8988T (cell line): Measurements from ENCODE around the gene MAGIX.

Experiments used
- DNase-seq: peaks from one replicate; pipeline ENCODE4 v3.0.0; 2011

The MAGIX gene

DNA sequence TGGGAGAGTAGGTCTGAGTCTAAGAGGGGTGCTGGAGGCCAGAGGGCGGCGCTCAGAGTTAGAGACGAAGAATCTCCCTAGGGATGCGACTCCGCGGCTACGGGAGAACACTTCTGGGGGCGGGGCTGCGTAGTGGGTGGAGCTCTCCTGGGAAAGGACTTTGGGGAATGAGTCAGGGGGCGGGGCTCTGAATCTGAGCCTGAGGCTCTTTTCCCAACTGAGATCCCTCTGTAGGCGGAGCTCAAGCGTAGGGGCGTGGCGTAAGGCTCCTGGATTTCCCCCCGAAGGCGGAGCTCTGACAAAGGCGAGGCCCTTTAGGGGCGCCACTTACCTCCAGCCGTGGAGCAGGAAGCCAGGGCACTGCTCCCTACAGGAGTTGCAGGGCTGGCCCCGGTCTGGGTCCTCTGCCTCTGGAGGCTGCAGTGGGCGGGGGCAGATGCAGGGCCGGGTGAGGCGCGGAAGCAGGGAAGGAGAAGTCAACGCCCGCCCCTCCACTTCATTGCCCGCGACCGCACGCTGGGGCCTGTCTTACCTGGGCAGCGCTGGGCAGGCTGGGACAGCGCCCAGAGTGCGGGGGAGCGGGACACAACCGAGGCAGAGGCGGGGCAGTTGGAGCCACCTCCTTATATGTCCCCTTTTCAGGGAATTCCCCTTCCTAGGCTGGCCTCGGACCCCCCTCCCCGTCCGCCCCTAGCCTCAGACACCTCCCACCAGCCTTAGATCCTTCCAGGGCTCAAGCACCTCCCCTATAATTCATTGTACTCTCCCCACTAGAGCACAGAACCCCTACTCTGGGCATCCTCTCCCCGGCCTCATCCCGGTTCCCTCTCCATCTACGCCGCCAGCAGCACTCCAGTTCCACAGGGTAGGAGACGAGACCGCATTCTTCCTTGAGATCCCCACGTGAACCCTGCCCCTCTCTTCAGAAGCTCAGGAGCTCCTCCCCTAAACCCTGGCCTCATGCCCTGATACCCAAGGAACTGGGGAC is 22.0 kb downstream of the MAGIX start:
- peak; percentile 70 for DNase-seq

DNA sequence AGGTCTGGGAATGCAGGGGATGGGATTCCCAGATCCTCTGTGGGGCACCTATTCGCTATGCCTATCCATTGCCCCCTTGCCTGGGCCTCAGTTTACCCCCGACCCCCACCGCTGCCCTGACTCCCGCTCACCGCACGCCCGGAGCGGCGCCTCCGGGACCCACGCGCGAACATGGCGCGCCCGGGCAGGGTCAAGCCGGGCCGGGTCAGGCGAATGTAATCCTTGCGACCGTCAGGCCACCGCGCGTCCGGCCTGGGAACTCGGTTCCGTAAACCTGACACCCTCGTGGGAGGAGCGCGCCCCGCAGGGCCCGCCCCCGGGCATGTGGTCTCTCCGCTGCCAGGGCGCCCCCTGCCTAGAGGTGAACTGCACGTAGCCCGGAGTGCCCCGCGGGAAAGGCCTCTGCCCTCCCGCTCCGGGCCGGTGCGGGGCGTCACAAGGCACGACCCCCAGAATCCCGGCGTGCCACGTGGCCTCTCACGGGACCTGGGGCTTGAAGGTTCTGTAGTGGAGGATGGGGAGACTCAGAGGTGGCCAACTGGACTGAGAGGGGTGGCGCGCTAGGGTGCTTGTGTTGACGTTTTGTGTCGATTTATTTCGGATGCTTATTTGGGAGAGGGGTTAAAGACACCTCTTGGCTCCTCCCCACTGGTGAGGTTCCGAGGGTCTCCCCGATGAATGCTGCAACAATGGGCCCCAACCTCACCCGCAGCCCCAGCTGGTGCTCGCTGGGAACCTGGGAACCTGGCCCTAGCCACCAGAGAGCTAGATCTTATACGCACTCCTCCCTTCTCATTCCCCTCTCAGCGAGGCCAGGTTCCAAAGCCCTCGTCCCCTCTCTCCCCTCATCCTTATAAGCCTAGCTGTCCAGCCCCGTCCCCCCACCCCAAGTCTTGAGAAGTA is 23.8 kb downstream of the MAGIX start, which contains the start of gene PRICKLE3:
Gene PRICKLE3, minus strand, starts transcription at position 249 of the 903 bp plus-strand sequence. Its CDS starts 76 bp downstream, at position 173.
- peak; percentile 67 for DNase-seq

DNA sequence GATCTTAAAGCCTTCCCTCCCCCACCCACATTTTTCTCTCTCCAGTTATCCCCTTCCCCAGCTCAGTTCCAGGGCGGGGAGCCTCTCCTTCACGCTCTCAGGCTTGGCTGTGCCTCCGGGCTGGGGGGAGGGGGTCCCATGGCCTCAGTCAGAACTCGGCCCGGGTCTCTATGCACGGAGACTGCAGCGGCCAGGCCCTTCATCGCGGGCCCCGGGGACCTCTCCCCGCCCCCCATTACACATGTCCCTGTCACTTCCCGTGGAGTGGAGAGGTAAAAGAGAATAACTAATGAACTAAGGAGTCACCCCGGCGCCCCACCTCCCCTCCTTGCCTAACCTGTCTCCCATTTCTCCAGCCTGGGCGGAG is 24.5 kb downstream of the MAGIX start:
- DNase-seq: no peak

DNA sequence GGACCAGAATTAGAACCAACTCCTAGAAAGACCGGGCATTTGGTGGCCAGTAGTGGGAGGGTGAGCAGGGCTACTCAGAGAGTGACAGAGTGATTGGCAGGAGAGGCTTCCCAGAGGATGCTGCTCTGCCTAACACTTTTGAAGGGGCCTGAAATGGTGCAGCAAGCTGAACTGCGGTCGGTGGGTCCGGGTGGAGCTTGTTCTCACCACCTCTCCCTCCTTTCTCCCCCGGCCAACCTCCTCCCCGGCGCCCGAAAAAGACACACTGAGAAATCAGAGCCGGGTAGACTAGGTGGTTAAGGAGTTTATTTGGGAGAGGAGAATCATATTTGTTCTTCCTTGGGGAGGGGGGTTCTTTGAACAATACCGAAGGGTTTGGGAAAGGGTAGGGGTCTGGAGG is 25.0 kb downstream of the MAGIX start:
- no peak for DNase-seq

DNA sequence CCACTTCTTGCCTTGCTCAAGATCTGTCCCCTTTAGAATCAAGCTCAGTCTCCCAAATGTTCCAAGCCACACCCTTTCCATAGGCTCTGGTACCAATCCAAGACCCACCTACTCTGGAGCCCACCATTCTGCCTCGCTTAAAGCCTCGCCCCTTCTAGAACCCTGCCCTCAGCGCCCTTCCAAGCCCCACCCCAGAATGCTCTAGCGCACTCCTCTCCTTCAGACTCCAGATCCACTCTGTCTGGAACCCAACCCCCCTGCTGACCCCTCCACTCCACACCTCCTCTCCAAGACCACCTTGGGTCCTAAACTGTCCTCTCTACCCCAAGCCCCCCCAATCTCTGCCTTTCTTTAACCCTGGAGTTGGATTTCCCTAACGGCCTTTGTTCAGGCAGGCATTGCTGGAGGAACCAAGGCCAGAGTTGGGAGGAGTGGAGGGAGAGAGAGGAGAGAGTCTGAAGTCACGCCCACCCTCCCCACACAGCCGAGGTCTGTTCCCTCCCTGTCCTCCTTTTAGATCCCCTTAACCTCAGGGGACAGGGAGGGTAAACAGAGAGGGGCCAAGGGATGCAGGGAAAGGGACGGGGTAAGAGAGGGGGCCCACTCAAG is 26.0 kb downstream of the MAGIX start:
- no peak for DNase-seq

DNA sequence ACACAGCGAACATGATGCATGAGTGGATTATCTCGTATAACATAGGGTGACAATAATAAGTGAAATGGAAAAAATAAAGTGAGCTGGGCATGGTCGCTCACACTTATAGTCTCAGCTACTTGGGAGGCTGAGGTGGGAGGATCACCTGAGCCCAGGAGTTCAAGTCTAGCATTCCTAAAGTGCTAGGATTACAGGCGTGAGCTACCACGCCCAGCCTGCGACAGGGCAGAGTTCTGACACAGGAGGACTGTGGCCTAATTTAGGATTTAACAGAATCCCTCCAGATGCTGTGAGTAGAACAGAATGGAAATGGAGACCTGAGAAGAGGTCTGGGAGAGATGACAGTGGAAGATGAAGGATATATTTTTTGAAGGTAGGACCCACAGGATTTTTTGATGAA is 27.0 kb downstream of the MAGIX start:
- no peak for DNase-seq

DNA sequence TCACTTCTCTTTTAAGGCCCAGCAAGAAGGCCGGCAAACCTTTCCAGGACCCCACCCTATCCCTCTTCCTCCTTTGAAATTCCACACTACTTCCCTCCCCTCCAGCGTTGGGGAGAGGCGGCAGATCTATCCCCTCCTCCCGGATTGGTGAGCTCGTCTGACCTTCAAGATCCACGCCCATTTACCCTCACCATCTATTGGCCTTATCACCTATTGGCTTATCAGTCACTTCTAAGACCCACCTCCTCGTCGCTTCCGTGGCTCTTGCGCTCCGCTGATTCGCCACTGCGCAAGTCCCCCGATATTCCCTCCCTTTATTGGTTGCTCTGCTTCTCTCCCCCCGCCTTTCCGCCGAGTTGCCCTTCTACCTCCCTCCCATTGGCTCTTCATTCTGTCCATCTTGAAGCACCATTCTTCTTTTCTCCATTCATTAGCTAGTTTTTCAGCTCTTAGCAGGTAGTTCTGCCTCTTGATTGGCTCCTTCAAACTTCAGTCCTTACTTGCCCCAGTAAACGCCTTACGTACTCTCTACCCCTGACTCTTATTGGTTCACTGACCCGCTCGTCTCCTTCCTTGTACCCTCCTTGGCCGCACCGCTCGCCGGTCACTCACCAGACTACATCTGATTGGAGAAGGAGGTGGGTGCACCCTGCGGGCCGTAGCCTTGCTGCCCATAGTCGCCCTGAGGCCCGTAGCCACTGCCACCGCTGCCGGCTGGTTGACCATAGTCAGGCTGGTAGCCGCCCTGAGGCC is 28.4 kb downstream of the MAGIX start:
- peak; percentile 77 for DNase-seq

DNA sequence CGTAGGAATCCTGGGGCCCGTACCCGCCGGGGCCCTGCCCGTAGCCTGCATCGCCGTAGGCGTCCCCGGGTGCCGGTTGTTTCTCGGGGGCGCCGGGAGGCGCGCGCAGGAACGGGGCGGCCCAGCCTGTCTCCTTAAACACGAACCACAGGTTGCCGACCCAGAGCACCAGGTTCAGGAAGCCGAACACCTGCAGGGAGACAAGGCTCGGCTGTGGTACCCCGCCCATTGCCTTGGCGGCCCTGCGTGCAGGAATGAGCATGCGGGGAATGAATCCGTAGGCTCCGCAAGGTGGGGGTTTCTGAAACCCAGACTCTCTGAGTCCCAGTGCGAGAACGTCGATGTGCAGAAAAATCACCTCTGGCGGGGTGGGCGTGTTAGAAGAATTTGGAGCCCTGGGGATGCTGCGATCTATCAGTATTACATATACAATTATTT is 29.0 kb downstream of the MAGIX start:
- no peak for DNase-seq

DNA sequence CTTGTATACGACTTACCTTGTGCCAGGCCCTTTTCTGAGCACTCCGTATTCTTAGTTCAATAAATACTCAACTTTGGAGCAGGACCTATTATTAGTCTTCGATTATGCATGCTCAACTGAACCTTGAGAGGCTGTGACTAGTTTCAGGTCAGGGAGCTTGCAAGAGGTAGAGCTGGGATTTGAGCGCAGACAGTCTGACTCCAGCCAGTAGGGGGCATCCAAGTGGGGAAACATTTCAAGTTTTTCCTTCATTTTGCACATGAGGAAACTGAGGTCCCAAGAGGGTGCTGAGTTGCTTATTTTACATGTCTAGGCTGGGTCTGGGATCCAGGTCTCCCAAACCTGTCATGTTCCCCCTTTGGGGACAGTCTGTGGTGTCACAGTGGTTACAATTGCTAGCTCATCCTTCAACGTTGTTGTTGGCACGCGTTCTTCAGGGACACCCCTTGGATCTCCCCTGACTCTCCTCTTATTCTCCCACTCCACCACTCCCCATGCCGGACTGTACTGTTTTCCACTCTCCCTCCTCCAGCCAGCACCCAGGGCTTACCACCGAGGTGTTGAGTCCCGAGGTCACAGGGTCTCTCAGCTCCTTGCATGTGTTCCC is 30.3 kb downstream of the MAGIX start:
- DNase-seq: no peak

DNA sequence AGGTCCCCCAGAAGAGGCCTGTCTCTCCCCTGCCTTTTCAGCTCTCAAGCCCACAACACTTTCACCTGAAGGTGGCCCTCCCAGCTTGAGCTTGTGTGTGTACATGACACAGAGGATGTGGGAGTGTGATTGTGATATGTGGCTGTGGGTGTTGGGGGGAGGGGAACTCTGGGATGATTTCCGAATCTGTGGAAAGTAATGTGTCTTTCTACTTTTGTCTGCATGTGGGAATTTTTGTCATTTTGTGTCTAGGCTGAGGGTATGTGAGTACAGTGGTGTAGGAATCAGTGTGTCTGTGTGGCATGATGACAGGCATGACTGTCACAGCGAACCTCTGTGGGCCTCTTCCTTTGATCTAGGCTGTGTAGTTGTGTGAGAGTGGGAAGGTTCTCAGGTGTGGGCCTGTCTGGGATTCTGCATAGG is 31.0 kb downstream of the MAGIX start:
- no peak for DNase-seq

DNA sequence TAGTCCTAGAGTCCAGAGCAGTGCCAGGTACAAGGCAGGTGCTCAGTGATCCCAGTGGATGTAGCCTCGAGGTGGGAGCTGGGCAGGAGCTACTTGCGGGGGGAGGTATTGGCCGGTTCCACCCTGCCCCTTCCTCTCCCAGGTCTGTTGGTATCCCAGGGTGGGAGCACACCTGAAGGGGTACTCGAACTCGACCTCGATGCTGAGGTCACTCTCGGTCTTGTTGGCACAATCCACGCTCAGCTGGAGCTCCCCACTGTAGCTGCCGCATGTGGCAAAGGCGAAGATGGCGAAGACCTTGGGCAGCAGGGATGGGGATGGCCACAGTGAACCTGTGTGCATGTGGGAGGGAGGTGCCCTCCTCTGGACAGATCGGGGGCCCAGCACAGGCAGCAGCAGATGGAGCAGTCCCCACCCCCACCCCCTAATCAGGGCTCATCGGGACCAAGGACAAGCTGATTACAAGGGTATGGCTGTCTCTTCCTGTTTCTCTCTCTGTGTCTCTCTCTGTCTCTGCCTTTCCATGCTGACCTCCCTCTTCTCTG is 35.1 kb downstream of the MAGIX start:
- DNase-seq: no peak

DNA sequence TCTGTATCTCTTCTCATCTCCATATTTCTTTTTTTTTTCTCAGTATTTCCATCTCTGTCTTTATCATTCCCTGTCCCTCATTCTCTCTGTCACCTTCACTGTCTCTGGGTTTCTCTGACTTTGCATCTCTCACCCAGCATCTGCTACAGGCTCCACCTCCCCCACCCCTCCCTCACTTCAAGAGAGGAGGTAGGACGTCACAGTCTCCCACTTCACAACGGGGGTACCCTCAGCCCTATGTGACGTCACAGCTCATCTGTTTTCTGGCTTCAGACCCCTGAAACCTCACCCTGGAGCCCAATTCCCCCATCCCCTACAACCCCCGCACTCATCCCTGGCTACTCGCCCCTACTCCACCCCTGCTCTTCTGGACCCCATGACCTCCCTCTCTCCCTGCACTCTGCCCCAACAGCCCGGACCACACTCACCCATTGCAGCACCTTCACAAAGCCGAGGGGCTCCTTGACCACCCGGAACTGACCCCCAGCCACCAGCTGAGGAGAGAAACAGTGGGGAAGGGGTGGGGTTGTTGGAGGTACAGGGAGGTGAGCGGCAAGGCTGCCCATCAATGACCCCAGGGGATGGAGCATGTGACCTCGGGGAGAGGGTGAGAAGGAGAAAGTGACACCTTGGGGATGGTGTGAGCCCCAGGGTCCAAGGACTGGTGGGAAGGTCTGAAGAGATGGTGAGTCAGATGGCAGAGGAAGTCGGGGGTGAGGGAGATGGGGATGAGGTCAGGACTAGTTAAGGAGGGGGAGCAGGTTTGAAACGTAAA is 36.2 kb downstream of the MAGIX start:
- no peak for DNase-seq

DNA sequence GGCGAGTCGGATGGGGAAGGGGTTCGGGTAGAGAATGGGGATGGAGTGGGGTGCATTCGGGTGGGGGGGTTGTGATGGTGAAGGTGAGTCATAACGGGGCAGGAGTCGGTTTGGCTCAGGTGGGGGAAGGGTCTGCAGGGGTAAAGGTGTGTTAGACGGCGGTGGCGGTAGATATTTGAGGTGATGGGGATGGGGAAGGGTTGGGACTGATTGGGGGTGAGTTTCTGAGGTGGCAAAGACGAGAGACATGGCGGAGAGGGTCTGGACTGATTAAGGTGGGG is 36.7 kb downstream of the MAGIX start:
- DNase-seq: no peak

DNA sequence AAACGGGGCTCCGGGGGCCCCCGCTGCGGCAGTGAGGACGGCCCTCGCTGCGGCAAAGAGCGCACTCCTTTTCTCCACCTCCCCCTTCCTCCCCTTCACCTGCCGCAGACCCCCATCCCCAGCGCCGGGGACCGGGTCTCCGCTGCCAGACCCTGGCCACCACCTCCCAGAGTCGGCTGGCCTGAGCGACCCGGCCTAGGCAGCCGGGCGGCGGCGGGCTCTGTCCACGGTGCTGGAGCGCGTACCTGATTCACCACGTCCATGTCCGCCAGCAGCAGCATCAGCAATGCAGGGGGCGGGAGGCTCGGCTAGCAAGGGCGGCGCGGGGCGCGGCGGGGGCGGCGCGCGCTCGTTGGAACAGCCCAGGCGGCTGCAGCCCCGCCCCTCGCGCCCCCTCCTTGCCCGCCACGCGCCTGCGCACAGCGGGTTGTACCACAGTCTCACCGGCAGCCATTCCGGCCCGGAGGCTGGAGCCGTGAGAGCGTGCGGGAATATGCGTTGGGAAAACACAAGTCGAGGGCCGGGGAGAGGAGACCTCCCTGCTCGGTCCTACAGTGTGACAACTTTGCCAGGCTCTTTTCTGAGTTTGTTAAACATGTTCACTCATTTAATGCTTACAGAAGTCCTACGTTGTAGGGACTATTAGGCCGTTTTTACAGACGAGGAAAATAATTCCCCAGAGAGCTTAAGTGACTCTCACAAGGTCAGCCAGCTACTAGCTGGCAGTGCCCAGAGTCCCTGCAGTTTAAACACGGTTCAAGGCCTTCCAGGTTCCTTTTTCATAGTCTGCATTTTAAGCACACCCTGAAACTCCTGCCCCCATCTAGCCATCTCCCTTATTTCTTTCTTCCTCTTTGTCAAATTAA is 37.6 kb downstream of the MAGIX start, which contains the start of gene SYP:
Gene SYP, minus strand, starts transcription at position 288 of the 866 bp plus-strand sequence. Its CDS starts 7 bp downstream, at position 281.
- DNase-seq: peak; percentile 83

DNA sequence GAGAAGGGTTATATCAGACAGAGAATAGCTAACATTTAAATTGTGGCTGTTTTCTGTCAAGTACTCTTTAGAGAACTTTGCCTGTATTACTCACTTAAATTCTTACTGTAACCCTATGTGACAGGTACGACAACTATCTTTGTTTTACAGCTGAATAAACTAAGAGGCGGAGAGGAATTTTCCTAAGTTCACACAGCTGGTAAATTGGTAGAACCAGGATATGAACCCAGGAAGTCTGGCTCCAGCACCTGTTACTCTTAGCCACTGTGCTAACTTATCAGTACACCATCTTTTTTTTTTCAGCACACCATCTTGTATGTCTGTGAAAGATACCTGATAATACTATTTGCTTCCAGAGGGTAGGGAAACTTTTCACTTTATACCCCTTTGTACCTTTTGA is 39.5 kb downstream of the MAGIX start:
- no peak for DNase-seq

DNA sequence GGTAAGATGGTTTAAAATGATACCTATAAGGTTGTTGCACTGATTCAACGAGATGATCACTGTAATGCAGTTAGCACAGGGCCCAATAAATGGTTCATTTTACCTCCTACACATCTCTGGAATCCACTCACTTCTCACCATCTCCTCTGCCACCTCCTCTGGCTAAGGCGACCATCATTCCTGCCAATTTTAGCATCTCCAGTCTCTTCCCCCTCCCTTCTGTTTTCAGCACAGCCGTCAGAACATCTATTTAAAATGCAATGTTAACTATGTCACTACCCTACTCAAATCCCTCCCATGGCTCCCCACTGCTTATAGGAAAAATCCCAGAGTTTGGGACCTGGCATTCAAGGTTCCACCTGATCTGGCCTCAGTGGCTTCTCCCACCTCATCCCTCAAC is 41.0 kb downstream of the MAGIX start:
- DNase-seq: no peak

DNA sequence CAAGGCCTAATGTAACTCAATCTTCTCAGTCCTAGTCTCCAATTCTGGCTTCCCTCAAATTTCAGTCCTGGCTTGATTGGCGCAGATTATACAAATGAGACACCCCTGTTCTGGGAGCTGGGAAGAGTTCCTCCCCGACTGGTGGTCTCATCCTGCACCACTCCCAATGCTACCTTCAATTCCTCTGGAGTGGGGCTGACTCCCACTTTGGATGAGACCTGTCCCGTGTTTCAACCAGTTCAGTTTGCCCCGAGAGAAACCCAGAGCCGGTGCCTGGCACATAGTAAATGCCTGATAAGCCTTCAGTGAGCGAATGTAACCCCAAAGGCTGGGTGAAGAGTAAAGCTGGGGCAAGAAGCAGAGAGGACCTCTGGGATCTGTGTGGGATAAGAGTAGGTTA is 41.5 kb downstream of the MAGIX start:
- no peak for DNase-seq

DNA sequence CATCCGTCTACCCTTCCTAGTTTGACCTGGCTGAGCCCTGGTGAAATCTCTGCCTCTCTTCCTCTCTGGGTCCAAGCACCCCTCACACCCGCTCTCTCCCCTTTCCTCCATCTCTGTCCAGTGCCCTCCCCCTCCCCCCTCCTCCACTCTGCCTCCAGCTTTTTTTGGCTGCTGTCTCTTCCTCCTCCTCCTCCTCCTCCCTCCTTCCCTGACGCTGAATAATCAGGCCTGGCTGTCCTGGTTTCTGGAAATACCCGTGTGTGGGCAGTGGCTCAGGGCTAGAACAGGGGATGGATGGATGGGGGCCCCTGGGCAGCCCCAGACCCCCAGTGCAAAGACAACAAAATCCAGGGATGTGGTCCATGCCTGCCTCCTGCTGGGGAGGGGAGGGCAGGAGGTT is 42.2 kb downstream of the MAGIX start:
- no peak for DNase-seq

DNA sequence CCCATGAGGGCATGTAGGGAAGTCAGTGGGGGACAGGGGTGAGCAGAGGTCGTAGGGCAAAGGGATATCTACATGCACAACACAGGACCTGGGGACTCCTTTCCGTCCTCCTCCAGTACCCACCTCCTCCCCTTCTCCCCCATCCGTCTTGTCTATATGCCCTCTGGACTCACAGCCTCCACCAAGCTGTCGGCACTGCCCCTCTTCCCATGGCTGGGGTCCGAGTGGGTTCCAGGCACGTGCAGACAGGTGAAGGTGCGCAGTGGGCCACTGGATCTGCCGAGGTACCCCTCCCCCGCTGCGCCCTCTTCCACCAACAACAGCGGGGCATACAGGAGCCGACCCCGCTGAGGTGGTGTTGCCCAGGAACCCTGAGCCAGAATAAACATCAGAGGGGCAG is 42.9 kb downstream of the MAGIX start:
- no peak for DNase-seq

DNA sequence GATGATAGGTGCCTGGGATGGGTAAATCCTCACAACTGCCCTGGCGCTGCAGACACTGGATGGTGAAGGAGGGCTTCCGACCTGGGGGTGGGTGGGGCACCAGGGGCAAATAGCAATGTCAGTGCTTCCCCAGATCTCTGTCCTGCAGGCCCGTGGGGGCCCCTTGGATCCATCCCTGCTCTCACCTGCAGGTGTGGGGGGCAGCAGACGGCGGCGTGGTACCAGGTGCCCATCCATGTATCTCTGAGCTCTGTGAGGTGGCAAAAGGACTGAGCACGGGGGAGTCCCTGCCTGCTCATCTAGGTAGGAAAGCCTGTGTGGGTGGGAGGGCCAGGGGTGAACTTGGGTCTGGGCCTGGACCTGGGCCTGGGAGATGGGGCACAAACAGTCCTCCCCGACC is 44.0 kb downstream of the MAGIX start:
- DNase-seq: no peak
